Colonic mucosa (tissue), 4 donors: ENCODE measurements around the gene TMEM187. TPM values are rescaled to one million over a fixed set of nuclear protein-coding genes. Genes with fewer than 3 reads are reported as not detected.

Experiments
- DNase-seq: peaks from one replicate; pipeline ENCODE4 v3.0.0-alpha.2; 2020
- H3K27ac ChIP-seq: fragments of 200-600 bp; one replicate; pipeline ENCODE4 v1.8.0; 2021
- H3K27me3 ChIP-seq: fragments of 200-600 bp; one replicate; pipeline ENCODE4 v1.8.0; 2021
- H3K36me3 ChIP-seq: fragments of 200-600 bp; one replicate; pipeline ENCODE4 v1.8.0; 2021
- H3K4me1 ChIP-seq: fragments of 200-600 bp; one replicate; pipeline ENCODE4 v1.8.0; 2021; ENCODE audit warnings: mild to moderate bottlenecking
- H3K4me3 ChIP-seq: fragments of 200-600 bp; one replicate; pipeline ENCODE4 v1.8.0; 2021
- H3K9ac ChIP-seq, 2 donors: one replicate each; pipeline ENCODE4 v1.7.0; 2013; ENCODE audit warnings: control low read depth in 2 of 2, low read depth in 2 of 2, low read length in 2 of 2
- H3K9me3 ChIP-seq: fragments of 200-600 bp; one replicate; pipeline ENCODE4 v1.8.0; 2021
- intact Hi-C: fragments of 100-400 bp; cut with DNase I; formaldehyde crosslinking; loops from one replicate; pipeline ENCODE4 v1.14.1; 2022
- total RNA-seq, 2 donors: library from RNA; stranded (reverse); fragmentation: NEBNext Ultra II Directional in 1 of 2; extraction: Animal tissue kit (Norgen Biotek cat#: 25700) in 1 of 2; gene quantifications; one replicate each; pipeline ENCODE4 v1.2.1, GENCODE V29; 2021
- TF ChIP-seq, protein P1 (sequence below): fragments of 200-600 bp; IDR thresholded peaks from one replicate; pipeline ENCODE4 v1.8.0; 2022; ENCODE audit warnings: antibody characterized with exemption, mild to moderate bottlenecking
- donor health status: healthy.
- donor health status: DM: no; HTN: no; CAD: no.
- donor health status: DM: no; HTN: no; CAD: no.

The TMEM187 gene
- total RNA-seq, 2 donors from 2014 or later: 8.7 to 19.2 TPM

DNA sequence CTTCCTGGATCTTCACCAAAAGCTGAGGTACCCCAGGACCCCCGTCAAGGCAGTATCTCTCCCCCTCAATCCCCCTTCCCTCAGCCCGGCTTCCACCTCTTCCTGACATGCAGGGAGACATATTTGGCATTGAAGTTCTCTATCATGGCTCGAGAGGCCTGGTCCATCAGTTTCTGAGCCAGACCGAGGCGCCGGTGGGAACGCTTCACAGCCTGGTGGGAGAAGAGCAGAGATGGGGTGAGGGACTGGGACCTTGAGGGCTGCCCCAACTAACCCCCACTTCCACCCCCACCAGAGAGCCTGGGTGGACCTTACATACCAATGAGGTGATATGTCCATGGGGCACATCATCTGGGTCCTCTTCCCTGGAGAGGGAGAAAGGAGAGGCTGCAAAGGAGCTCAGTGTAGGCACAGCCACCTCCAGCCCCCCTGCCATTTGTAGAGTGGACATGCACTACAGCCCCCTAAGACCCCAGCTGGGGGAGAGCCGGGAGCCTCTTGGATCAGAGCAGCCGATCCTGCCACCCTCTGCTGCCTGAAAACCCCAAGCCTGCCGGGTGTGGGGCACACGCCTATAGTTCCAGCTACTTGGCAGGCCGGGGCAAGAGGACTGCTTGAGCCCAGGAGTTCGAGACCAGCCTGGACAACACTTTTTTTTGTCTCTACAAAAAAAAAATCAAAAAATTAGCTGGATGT lies 40.2 kb upstream of the TMEM187 start:
- H3K27ac ChIP-seq: no peak overlapping the region
- intact Hi-C loops: no loop called here
- no peak overlapping the region for H3K4me3 ChIP-seq
- H3K27me3 ChIP-seq: no peaks in the 10 kb centered on the region
- no peaks in the 10 kb centered on the region for H3K4me1 ChIP-seq
- no peaks in the 10 kb centered on the region for H3K36me3 ChIP-seq
- no peak for DNase-seq
- TF ChIP-seq, protein P1, sequence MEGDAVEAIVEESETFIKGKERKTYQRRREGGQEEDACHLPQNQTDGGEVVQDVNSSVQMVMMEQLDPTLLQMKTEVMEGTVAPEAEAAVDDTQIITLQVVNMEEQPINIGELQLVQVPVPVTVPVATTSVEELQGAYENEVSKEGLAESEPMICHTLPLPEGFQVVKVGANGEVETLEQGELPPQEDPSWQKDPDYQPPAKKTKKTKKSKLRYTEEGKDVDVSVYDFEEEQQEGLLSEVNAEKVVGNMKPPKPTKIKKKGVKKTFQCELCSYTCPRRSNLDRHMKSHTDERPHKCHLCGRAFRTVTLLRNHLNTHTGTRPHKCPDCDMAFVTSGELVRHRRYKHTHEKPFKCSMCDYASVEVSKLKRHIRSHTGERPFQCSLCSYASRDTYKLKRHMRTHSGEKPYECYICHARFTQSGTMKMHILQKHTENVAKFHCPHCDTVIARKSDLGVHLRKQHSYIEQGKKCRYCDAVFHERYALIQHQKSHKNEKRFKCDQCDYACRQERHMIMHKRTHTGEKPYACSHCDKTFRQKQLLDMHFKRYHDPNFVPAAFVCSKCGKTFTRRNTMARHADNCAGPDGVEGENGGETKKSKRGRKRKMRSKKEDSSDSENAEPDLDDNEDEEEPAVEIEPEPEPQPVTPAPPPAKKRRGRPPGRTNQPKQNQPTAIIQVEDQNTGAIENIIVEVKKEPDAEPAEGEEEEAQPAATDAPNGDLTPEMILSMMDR: no peak
- H3K9me3 ChIP-seq: no peaks in the 10 kb centered on the region
- no peak overlapping the region for H3K9ac ChIP-seq

DNA sequence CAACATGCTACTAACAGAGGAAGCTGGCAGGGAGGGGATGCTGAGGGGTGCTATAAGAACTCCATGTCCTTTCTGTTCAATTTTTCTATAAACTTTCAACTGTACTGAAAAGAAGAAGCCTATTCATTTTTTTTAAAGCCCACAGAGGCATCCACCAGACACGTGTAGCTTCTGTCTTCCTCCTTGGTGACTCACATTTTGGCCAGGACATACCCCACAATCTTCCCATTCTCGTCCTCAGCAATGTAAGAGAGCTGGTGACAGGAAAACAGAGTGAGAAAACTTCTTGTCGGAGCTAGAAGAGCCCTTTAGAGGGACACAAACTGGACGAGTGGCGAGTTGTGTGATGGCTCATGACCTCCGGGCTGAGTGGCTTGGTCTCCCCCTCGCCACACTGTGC lies 38.8 kb upstream of the TMEM187 start:
- TF ChIP-seq, protein P1: no peak
- no peak overlapping the region for H3K27ac ChIP-seq
- peak overlapping the region; percentile 72 to 80 for H3K9ac ChIP-seq
- peak overlapping the region; percentile 77 for H3K4me3 ChIP-seq
- H3K9me3 ChIP-seq: no peaks in the 10 kb centered on the region
- no peaks in the 10 kb centered on the region for H3K27me3 ChIP-seq
- no peak for DNase-seq
- intact Hi-C loops: no loop called here
- H3K4me1 ChIP-seq: no peaks in the 10 kb centered on the region
- H3K36me3 ChIP-seq: no peaks in the 10 kb centered on the region

GRCh38 chrX:153934148-153934761 lies 38.3 kb upstream of the TMEM187 start:
- H3K9me3 ChIP-seq: no peaks in the 10 kb centered on the region
- no peak for DNase-seq
- no peak overlapping the region for H3K27ac ChIP-seq
- H3K4me1 ChIP-seq: no peaks in the 10 kb centered on the region
- TF ChIP-seq, protein P1: no peak
- no peaks in the 10 kb centered on the region for H3K36me3 ChIP-seq
- peak overlapping the region; percentile 72 to 80 for H3K9ac ChIP-seq
- intact Hi-C loops: no loop called here
- H3K27me3 ChIP-seq: no peaks in the 10 kb centered on the region
- H3K4me3 ChIP-seq: peak overlapping the region; percentile 77

GRCh38 chrX:153934762-153935325 lies 37.7 kb upstream of the TMEM187 start, which contains the start of gene NAA10:
NAA10 (minus strand) TSS chrX:153935037; CDS start chrX:153934904, 133 bp downstream.
- no peak within 1 kb of the TSS for H3K27ac ChIP-seq
- H3K4me1 ChIP-seq: no peaks in the 10 kb centered on the region
- TF ChIP-seq, protein P1: no peak
- H3K9me3 ChIP-seq: no peaks in the 10 kb centered on the region
- peak; percentile 69 for DNase-seq
- H3K9ac ChIP-seq: peak within 1 kb of the TSS; percentile 72 to 80
- no peaks in the 10 kb centered on the region for H3K27me3 ChIP-seq
- H3K4me3 ChIP-seq: peak within 1 kb of the TSS; percentile 77
- intact Hi-C loops: no loop called here
- H3K36me3 ChIP-seq: no peaks in the 10 kb centered on the region

GRCh38 chrX:153935326-153935851 lies 37.2 kb upstream of the TMEM187 start:
- DNase-seq: no peak
- Histone ChIP-seq H3K27ac (no peak overlapping the region), H3K4me3 (peak overlapping the region; percentile 77), H3K36me3 (no peaks in the 10 kb centered on the region), H3K9me3 (no peaks in the 10 kb centered on the region), H3K27me3 (no peaks in the 10 kb centered on the region), H3K4me1 (no peaks in the 10 kb centered on the region), H3K9ac (peak overlapping the region; percentile 12 to 35)
- TF ChIP-seq, protein P1: no peak
- intact Hi-C loops: no loop called here
